HG03575 (cell line): ENCODE results near the gene NAP1L3.

Experiments used
- ATAC-seq: cut with Tn5 transposase; IDR thresholded peaks from one replicate; pipeline ENCODE4 v1.9.1; 2021; ENCODE audit not compliant: unreplicated experiment, insufficient number of reproducible peaks, low FRiP score; ENCODE audit errors: extremely low read depth

The NAP1L3 gene

GRCh38 chrX:93673056-93673868 lies at the start of gene NAP1L3:
NAP1L3 (minus strand) TSS chrX:93673578; CDS start chrX:93673304, 274 bp downstream.
- ATAC-seq = no peak

GRCh38 chrX:93711076-93711475 lies 37.7 kb upstream of the NAP1L3 start:
- no peak for ATAC-seq

GRCh38 chrX:93703701-93704100 lies 30.3 kb upstream of the NAP1L3 start:
- no peak for ATAC-seq

GRCh38 chrX:93695981-93696380 lies 22.6 kb upstream of the NAP1L3 start:
- no peak for ATAC-seq

- ATAC-seq = no peak
Observed at GRCh38 chrX:93673869-93674271, 492 bp upstream of the NAP1L3 start, which contains the start of gene FAM133A. FAM133A (plus strand) TSS chrX:93674206; CDS start chrX:93709420, 35,214 bp downstream.

- ATAC-seq = no peak
Observed at GRCh38 chrX:93660575-93660974, 12.8 kb downstream of the NAP1L3 start.

GRCh38 chrX:93649381-93649780 lies 24.0 kb downstream of the NAP1L3 start:
- ATAC-seq = no peak

GRCh38 chrX:93637591-93637990 lies 35.8 kb downstream of the NAP1L3 start:
- ATAC-seq = no peak
